GM12864 (cell line): ENCODE measurements around the gene RGR.

Experiments used
- DNase-seq: peaks from one replicate; pipeline ENCODE4 v3.0.0-alpha.2; 2011; ENCODE audit warnings: low read depth
- H3K4me3 ChIP-seq: 2 replicates; pipeline ENCODE4 v1.5.1; 2011; ENCODE audit warnings: mild to moderate bottlenecking, low read depth, low read length, control low read depth
- CTCF ChIP-seq: IDR thresholded peaks from 2 replicates; pipeline ENCODE4 v1.5.1; 2011; ENCODE audit warnings: low read depth, mild to moderate bottlenecking, moderate library complexity, low read length, control low read depth, inconsistent platforms; ENCODE audit errors: missing control alignments

The RGR gene

GRCh38 chr10:84308021-84308420 lies 63.2 kb downstream of the RGR start:
- H3K4me3 ChIP-seq = no peak overlapping the region
- TF ChIP-seq CTCF = no peak
- no peak for DNase-seq

GRCh38 chr10:84308481-84309304 lies 63.8 kb downstream of the RGR start:
- no peak overlapping the region for H3K4me3 ChIP-seq
- no peak for DNase-seq
- no peak for TF ChIP-seq CTCF
